HepG2 (cell line): ENCODE data around the gene DPP8. TPM values are rescaled to one million over a fixed set of nuclear protein-coding genes. Genes with fewer than 3 reads are reported as not detected.
A peak's percentile ranks its signal among the peaks of the same experiment; 100 is the strongest.

Experiments used
- ATAC-seq: fragments of 200-7000 bp; cut with Tn5 transposase; 3 replicates; pipeline ENCODE4 v1.9.1; 2020; ENCODE audit warnings: mild to moderate bottlenecking, moderate library complexity
- BruUV-seq: library from RNA; stranded (reverse); fragments of 400-500 nt; replicated peaks from 2 replicates; lab custom pipeline; 2021; lab: Mats Ljungman, UMichigan
- CTCF ChIA-PET: fragments of 300-600 bp; formaldehyde crosslinking; extraction: SDS; loops from one replicate; lab custom pipeline; 2021; ENCODE audit warnings: low total read pairs, inconsistent platforms, low intra/inter-chr PET ratio; lab: Yijun Ruan, JAX
- POLR2A ChIA-PET: fragments of 350-600 bp; sonication (Branson Sonifier 250); formaldehyde crosslinking; loops from one replicate; lab custom pipeline; 2020; ENCODE audit warnings: antibody characterized with exemption, inconsistent platforms; lab: Yijun Ruan, JAX
- DNase-seq: peaks from one replicate; pipeline ENCODE4 v3.0.0-alpha.2; 2015; ENCODE audit warnings: low spot score
- FAIRE-seq: peaks from 3 replicates; lab custom pipeline; 2011; peaks lifted over from hg19 to GRCh38; lab: Jason Lieb, UNC
- H2AFZ ChIP-seq: one replicate; pipeline ENCODE4 v1.6.1; 2011; ENCODE audit warnings: low read length, inconsistent platforms
- H3K27ac ChIP-seq: fragments of 300-600 bp; 3 replicates; pipeline ENCODE4 v1.8.0; 2011; ENCODE audit warnings: mixed run types, mild to moderate bottlenecking, mixed read lengths, low read length, inconsistent platforms; ENCODE audit not compliant: insufficient read depth; ENCODE audit errors: extremely low read length
- H3K27me3 ChIP-seq, 2 experiments: fragments of 200-600 bp in 1 of 2; 2 replicates in 1 of 2; 3 replicates in 1 of 2; pipeline versions ENCODE4 v1.6.0 to v1.8.0; 2011; ENCODE audit warnings: low read length in 2 of 2, mild to moderate bottlenecking in 2 of 2, moderate library complexity in 2 of 2, inconsistent platforms in 1 of 2; ENCODE audit not compliant: insufficient read depth in 2 of 2, control insufficient read depth in 1 of 2
- H3K36me3 ChIP-seq, 2 experiments: fragments of 200-600 bp in 1 of 2; replicated peaks in 1 of 2; 2 replicates in 1 of 2; 3 replicates in 1 of 2; pipeline versions ENCODE4 v1.5.1 to v1.8.0; 2011; ENCODE audit warnings: low read length in 2 of 2, inconsistent platforms in 1 of 2; ENCODE audit not compliant: insufficient read depth in 2 of 2, control insufficient read depth in 1 of 2
- H3K4me1 ChIP-seq: 2 replicates; pipeline ENCODE4 v1.5.1; 2012; ENCODE audit warnings: low read length, inconsistent platforms; ENCODE audit not compliant: insufficient read depth
- H3K4me2 ChIP-seq: 2 replicates; pipeline ENCODE4 v1.6.0; 2011; ENCODE audit warnings: low read depth, low read length, inconsistent platforms
- H3K4me3 ChIP-seq, 3 experiments: fragments of 200-600 bp in 1 of 3; sonication (generic), shearing (Covaris generic) in 1 of 3; replicated peaks in 1 of 3; 2 replicates each; pipeline ENCODE4 v1.5.1; 2011 to 2016; ENCODE audit warnings: low read length in 3 of 3, inconsistent platforms in 2 of 3, low read depth in 2 of 3, mild to moderate bottlenecking in 2 of 3, control low read depth in 1 of 3, mixed read lengths in 1 of 3; ENCODE audit not compliant: insufficient read depth in 1 of 3
- H3K79me2 ChIP-seq: one replicate; pipeline ENCODE4 v1.6.1; 2011; ENCODE audit warnings: low read length, inconsistent platforms; ENCODE audit not compliant: insufficient read depth
- H3K9ac ChIP-seq: 2 replicates; pipeline ENCODE4 v1.6.0; 2011; ENCODE audit warnings: mild to moderate bottlenecking, low read depth, low read length, inconsistent platforms; ENCODE audit not compliant: insufficient read depth
- H3K9me3 ChIP-seq: 2 replicates; pipeline ENCODE4 v1.5.1; 2012; ENCODE audit warnings: mild to moderate bottlenecking, low read length
- H4K20me1 ChIP-seq: 2 replicates; pipeline ENCODE4 v1.6.0; 2011; ENCODE audit warnings: inconsistent platforms, mild to moderate bottlenecking, low read length, moderate library complexity; ENCODE audit not compliant: insufficient read depth
- BORCS8-MEF2B ChIP-seq: sonication (generic); formaldehyde crosslinking; IDR thresholded peaks from 2 replicates; pipeline ENCODE4 v1.8.0; 2022; ENCODE audit warnings: mild to moderate bottlenecking, missing genetic modification reagents
- EED ChIP-seq: sonication (generic); formaldehyde crosslinking; IDR thresholded peaks from 2 replicates; pipeline ENCODE4 v1.5.0; 2020; ENCODE audit warnings: mild to moderate bottlenecking, missing genetic modification reagents
- GABPA ChIP-seq, 2 experiments: IDR thresholded peaks; 2 replicates each; pipeline ENCODE4 v1.6.1; 2011 to 2016; ENCODE audit warnings: low read depth in 2 of 2, low read length in 1 of 2, missing biosample characterization in 1 of 2, missing genetic modification characterization in 1 of 2
- HDAC2 ChIP-seq: sonication (generic); formaldehyde crosslinking; IDR thresholded peaks from 2 replicates; pipeline ENCODE4 v1.4.0; 2020; ENCODE audit warnings: missing genetic modification reagents
- HES4 ChIP-seq: sonication (generic); formaldehyde crosslinking; IDR thresholded peaks from 2 replicates; pipeline ENCODE4 v1.9.0; 2021; ENCODE audit warnings: mild to moderate bottlenecking, missing genetic modification reagents, borderline replicate concordance
- IRF1 ChIP-seq: sonication (generic); formaldehyde crosslinking; IDR thresholded peaks from 2 replicates; pipeline ENCODE4 v1.4.0; 2020; ENCODE audit warnings: low read depth, mild to moderate bottlenecking, missing genetic modification reagents
- MAFF ChIP-seq: IDR thresholded peaks from 2 replicates; pipeline ENCODE4 v1.6.1; 2011; ENCODE audit warnings: low read depth, low read length, improper control_type of control experiment
- MAFK ChIP-seq, 2 experiments: IDR thresholded peaks in 1 of 2; conservative IDR thresholded peaks in 1 of 2; 2 replicates each; pipeline ENCODE4 v1.6.1; 2011; ENCODE audit warnings: improper control_type of control experiment in 2 of 2, low read length in 2 of 2
- MIXL1 ChIP-seq: IDR thresholded peaks from 2 replicates; pipeline ENCODE4 v1.6.1; 2016
- MNT ChIP-seq: fragments of 450-650 bp; IDR thresholded peaks from 2 replicates; pipeline ENCODE4 v1.6.1; 2016
- ZBTB43 ChIP-seq: sonication (generic); formaldehyde crosslinking; conservative IDR thresholded peaks from 2 replicates; pipeline ENCODE4 v1.4.0; 2020; ENCODE audit warnings: missing genetic modification reagents
- ZNF263 ChIP-seq: sonication (generic); formaldehyde crosslinking; IDR thresholded peaks from 2 replicates; pipeline ENCODE4 v1.4.0; 2020; ENCODE audit warnings: missing genetic modification reagents
- ZNF430 ChIP-seq: sonication (generic); formaldehyde crosslinking; IDR thresholded peaks from 2 replicates; pipeline ENCODE4 v1.9.0; 2021; ENCODE audit warnings: mild to moderate bottlenecking, missing genetic modification reagents
- WGBS: methylation state at CpG from one replicate; pipeline ENCODE4 v1.1.6; 2017; ENCODE audit warnings: low lambda C conversion rate; 5-methylcytosine and 5-hydroxymethylcytosine counted together
- in situ Hi-C: cut with HindIII; loops from 2 replicates; pipeline ENCODE4 v1.10.0; 2017; ENCODE audit warnings: low pct_unique_long_range_greater_than_20kb; ENCODE audit not compliant: extremely low pct_ligation_motif_present
- intact Hi-C: fragments of 100-400 bp; cut with micrococcal nuclease; formaldehyde crosslinking; loops from one replicate; pipeline ENCODE4 v1.10.0; 2022; ENCODE audit not compliant: unreplicated experiment
- polyA plus RNA-seq, 8 experiments: library from polyadenylated mRNA; depleted of rRNA in 3 of 8; stranded (reverse) in 7 of 8; unstranded in 1 of 8; fragments of >200 nt; fragmentation: Illumina TruSeq in 4 of 8; extraction: Trizol in 4 of 8; gene quantifications; 2 replicates each; pipeline versions ENCODE4 v1.2.1 to v1.2.3, GENCODE V29; 2011 to 2016; ENCODE audit warnings: low read depth in 4 of 8, missing spikeins in 1 of 8, mixed read lengths in 1 of 8; ENCODE audit not compliant: insufficient read depth in 1 of 8
- total RNA-seq, 5 experiments: library from RNA; depleted of rRNA; stranded (reverse); fragments of >200 nt; fragmentation: Illumina TruSeq; extraction: Trizol; gene quantifications; 2 replicates each; pipeline ENCODE4 v1.2.3, GENCODE V29; 2016; ENCODE audit warnings: low read depth in 1 of 5

The DPP8 gene
- total and polyA plus RNA-seq, 2 of the 13 experiments (the other 11 are each of a cell fraction or from before 2014, with no cell fraction given): 18.0 to 26.3 TPM

GRCh38 chr15:65409036-65409631, 108.4 kb downstream of the DPP8 start:
- Histone ChIP-seq H3K4me2 (peak overlapping the region; percentile 30; the same call in 1 of the 2 replicates), H3K9ac (no peak overlapping the region), H3K79me2 (no peaks in the 10 kb centered on the region), H3K4me3 (no peak overlapping the region), H4K20me1 (no peaks in the 10 kb centered on the region), H3K27me3 (peaks cover 0 to 10% of the 10 kb centered on the region in 2 experiments; a peak in 3 of 5 replicates), H3K36me3 (no peaks in the 10 kb centered on the region), H2AFZ (no peak overlapping the region), H3K4me1 (peaks cover 39% of the 10 kb centered on the region), H3K9me3 (no peaks in the 10 kb centered on the region), H3K27ac (no peak overlapping the region)
- no peak for FAIRE-seq
- CTCF ChIA-PET: no interaction called here
- in situ Hi-C loops (no loop called here), intact Hi-C loops (no loop called here)
- POLR2A ChIA-PET: no interaction called here
- ATAC-seq: peak; percentile 52
- TF ChIP-seq ZNF263 (CRISPR knock-in tag) (no peak), GABPA (IDR thresholded peaks at IDR 0.05; ENCODE audit: low read depth, low read length) (no peak), GABPA (CRISPR knock-in tag; IDR thresholded peaks at IDR 0.05; ENCODE audit: low read depth) (peak; percentile 45; the same call in 1 of the 2 replicates), HDAC2 (CRISPR knock-in tag) (no peak)
- no TSS peak for BruUV-seq
- 17% methylated on average over 7 of the region's 7 CpGs for WGBS
- peak; percentile 27 for DNase-seq

DNA sequence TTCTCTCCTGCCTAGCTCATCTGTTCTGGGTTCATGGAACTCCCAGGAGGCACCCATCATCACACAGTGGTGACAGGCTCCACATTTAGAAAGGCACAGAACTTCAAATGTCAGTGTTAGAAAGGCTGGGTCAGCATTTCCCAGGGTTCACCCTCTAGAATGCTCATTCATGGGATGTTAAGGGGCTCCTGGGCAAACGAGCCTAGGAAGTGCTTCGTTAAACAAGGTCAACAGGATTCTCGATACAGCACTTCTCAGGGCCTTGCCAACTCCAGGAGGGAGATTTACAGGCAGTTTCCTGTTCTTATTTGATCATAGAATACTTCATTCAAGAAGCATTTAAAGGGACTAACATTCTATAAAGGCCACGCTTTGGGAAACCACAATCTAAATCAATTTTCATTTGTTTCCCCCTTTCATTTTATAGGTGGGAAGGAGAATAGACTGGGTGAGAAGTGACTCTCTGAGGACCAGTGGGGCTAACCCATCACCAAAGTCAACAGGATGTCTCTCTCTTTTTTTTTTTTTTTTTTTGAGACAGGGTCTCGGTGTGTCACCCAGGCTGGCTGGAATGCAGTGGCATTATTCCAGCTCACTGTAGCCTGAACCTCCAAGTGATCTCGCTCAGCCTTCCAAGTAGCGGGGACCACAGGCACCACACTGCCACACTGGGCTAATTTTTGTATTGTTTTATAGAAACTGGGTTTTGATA, 109.0 kb downstream of the DPP8 start:
- Histone ChIP-seq H3K27me3 (peaks cover 0 to 14% of the 10 kb centered on the region in 2 experiments; a peak in 3 of 5 replicates), H3K36me3 (no peaks in the 10 kb centered on the region), H3K4me2 (no peak overlapping the region), H2AFZ (no peak overlapping the region), H3K79me2 (no peaks in the 10 kb centered on the region), H3K4me3 (no peak overlapping the region), H4K20me1 (no peaks in the 10 kb centered on the region), H3K9me3 (no peaks in the 10 kb centered on the region), H3K27ac (no peak overlapping the region), H3K9ac (no peak overlapping the region), H3K4me1 (peaks cover 32% of the 10 kb centered on the region)
- BruUV-seq: no TSS peak
- no peak for ATAC-seq
- no peak for DNase-seq
- intact Hi-C loops (no loop called here), in situ Hi-C loops (no loop called here)
- ChIA-PET POLR2A (no interaction called here), CTCF (no interaction called here)
- FAIRE-seq: no peak
- WGBS: 41% methylated on average over 7 of the region's 7 CpGs
- peak; percentile 60 for TF ChIP-seq MAFF
- peak; percentile 53 to 69 for TF ChIP-seq MAFK (conservative IDR thresholded peaks at IDR 0.05 in 1 of 2, IDR thresholded peaks at IDR 0.05 in 1 of 2; ENCODE audit: low read length in 2 of 2)
- TF ChIP-seq EED (CRISPR knock-in tag): no peak
- TF ChIP-seq BORCS8-MEF2B (CRISPR knock-in tag): no peak
- no peak for TF ChIP-seq ZBTB43 (CRISPR knock-in tag)
- no peak for TF ChIP-seq ZNF430
- no peak for TF ChIP-seq IRF1 (CRISPR knock-in tag)
- TF ChIP-seq MNT: no peak
- no peak for TF ChIP-seq HES4
- no peak for TF ChIP-seq MIXL1 (CRISPR knock-in tag)
